Measurements from ENCODE around the gene DEFB121. TPM values are rescaled to one million over a fixed set of nuclear protein-coding genes. Genes with fewer than 3 reads are reported as not detected.

The DEFB121 gene
- total RNA-seq, 1 experiment from 2014 or later, result not detected

DNA sequence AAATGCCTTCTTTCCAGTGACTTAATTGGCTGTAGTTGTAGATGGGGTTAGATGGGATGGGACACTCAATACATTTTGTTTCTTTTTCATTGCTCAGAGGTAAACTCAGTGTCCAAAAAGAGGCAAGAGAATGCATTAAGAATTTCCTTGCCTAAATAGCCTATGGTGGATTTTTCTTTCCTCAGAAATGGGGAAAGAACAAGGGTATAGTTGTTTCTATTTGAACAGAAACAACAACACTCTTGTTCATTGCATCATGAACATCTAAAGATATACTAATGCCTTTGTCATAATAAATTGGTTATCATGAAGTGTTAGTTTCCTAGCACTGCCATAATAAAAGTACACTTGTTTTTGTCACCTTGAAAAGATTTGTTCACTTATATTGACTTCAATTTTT is 19.8 kb upstream of the DEFB121 start:
- H3K79me2 ChIP-seq (ENCODE audit: low read length), result no peaks in the 10 kb centered on the region
- H3K9me2 ChIP-seq (replicated peaks; ENCODE audit: low read length), result no peaks in the 10 kb centered on the region
- CTCF ChIA-PET, result no interaction called here
- no peak for DNase-seq
- H3K4me1 ChIP-seq (ENCODE audit: insufficient read depth, low read length), result no peaks in the 10 kb centered on the region
- intact Hi-C loops (cut with micrococcal nuclease), result no loop called here
- no peak overlapping the region for H2AFZ ChIP-seq (ENCODE audit: low read length)
- H3K36me3 ChIP-seq (ENCODE audit: low read depth, low read length), result no peaks in the 10 kb centered on the region
- no peaks in the 10 kb centered on the region for H3F3A ChIP-seq (ENCODE audit: low read length, unreplicated experiment)
- no peak for ATAC-seq
- no peak overlapping the region for H3K4me2 ChIP-seq (ENCODE audit: low read length)
- peaks cover 23% of the 10 kb centered on the region for H3K27me3 ChIP-seq (ENCODE audit: low read length)
- H3K4me3 ChIP-seq (ENCODE audit: low read length), result no peak overlapping the region
- H3K9me3 ChIP-seq (ENCODE audit: low read length), result no peaks in the 10 kb centered on the region
- POLR2A ChIA-PET (ENCODE audit: unreplicated experiment), result no interaction called here
- no peak for TF ChIP-seq EZH2 (IDR thresholded peaks at IDR 0.05; ENCODE audit: low read length, unreplicated experiment)
- TF ChIP-seq, protein P1, sequence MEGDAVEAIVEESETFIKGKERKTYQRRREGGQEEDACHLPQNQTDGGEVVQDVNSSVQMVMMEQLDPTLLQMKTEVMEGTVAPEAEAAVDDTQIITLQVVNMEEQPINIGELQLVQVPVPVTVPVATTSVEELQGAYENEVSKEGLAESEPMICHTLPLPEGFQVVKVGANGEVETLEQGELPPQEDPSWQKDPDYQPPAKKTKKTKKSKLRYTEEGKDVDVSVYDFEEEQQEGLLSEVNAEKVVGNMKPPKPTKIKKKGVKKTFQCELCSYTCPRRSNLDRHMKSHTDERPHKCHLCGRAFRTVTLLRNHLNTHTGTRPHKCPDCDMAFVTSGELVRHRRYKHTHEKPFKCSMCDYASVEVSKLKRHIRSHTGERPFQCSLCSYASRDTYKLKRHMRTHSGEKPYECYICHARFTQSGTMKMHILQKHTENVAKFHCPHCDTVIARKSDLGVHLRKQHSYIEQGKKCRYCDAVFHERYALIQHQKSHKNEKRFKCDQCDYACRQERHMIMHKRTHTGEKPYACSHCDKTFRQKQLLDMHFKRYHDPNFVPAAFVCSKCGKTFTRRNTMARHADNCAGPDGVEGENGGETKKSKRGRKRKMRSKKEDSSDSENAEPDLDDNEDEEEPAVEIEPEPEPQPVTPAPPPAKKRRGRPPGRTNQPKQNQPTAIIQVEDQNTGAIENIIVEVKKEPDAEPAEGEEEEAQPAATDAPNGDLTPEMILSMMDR (conservative IDR thresholded peaks at IDR 0.05; ENCODE audit: low read depth, low read length), result no peak
- no peak for TF ChIP-seq EZH2phosphoT487 (IDR thresholded peaks at IDR 0.05; ENCODE audit: borderline replicate concordance, low read length)
- BruUV-seq (replicated peaks), result no TSS peak
- H4K20me1 ChIP-seq (ENCODE audit: low read length), result no peaks in the 10 kb centered on the region
- H3K27ac ChIP-seq (ENCODE audit: low read length), result no peak overlapping the region
- H3K9ac ChIP-seq (ENCODE audit: low read length), result no peak overlapping the region

DNA sequence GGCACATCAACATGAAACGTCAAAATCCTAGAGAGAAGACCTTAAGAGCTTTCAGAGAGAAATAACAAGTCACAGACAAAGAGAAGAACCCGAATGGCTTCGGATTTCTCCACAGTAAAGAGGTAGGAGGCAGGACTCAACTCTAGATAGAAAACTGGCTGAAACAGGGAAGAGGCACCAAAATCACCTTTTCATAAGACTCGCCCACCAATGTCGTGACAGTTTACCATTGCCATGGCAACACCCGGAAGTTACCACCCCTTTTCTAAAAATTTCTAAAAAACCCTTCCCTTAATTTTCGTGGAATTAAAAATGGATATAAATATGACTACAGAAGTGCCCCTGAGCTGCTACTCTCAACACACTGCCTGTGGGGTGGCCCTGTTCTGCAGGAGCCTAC is 12.3 kb upstream of the DEFB121 start:
- no peak overlapping the region for H3K9ac ChIP-seq (ENCODE audit: low read length)
- no peaks in the 10 kb centered on the region for H3K36me3 ChIP-seq (ENCODE audit: low read depth, low read length)
- H3K9me2 ChIP-seq (replicated peaks; ENCODE audit: low read length), result no peaks in the 10 kb centered on the region
- no peaks in the 10 kb centered on the region for H3K79me2 ChIP-seq (ENCODE audit: low read length)
- H2AFZ ChIP-seq (ENCODE audit: low read length), result no peak overlapping the region
- ChIA-PET POLR2A (ENCODE audit: unreplicated experiment) (no interaction called here), CTCF (no interaction called here)
- H3K27ac ChIP-seq (ENCODE audit: low read length), result no peak overlapping the region
- intact Hi-C loops (cut with micrococcal nuclease), result no loop called here
- TF ChIP-seq EZH2 (IDR thresholded peaks at IDR 0.05; ENCODE audit: low read length, unreplicated experiment), result no peak
- TF ChIP-seq EZH2phosphoT487 (IDR thresholded peaks at IDR 0.05; ENCODE audit: borderline replicate concordance, low read length), result no peak
- TF ChIP-seq, protein P1 (conservative IDR thresholded peaks at IDR 0.05; ENCODE audit: low read depth, low read length), result no peak
- ATAC-seq (no peak), DNase-seq (no peak)
- H4K20me1 ChIP-seq (ENCODE audit: low read length), result no peaks in the 10 kb centered on the region
- no peak overlapping the region for H3K4me3 ChIP-seq (ENCODE audit: low read length)
- no peaks in the 10 kb centered on the region for H3F3A ChIP-seq (ENCODE audit: low read length, unreplicated experiment)
- H3K27me3 ChIP-seq (ENCODE audit: low read length), result peaks cover 45% of the 10 kb centered on the region
- H3K9me3 ChIP-seq (ENCODE audit: low read length), result no peaks in the 10 kb centered on the region
- BruUV-seq (replicated peaks), result no TSS peak
- H3K4me2 ChIP-seq (ENCODE audit: low read length), result no peak overlapping the region
- no peaks in the 10 kb centered on the region for H3K4me1 ChIP-seq (ENCODE audit: insufficient read depth, low read length)

DNA sequence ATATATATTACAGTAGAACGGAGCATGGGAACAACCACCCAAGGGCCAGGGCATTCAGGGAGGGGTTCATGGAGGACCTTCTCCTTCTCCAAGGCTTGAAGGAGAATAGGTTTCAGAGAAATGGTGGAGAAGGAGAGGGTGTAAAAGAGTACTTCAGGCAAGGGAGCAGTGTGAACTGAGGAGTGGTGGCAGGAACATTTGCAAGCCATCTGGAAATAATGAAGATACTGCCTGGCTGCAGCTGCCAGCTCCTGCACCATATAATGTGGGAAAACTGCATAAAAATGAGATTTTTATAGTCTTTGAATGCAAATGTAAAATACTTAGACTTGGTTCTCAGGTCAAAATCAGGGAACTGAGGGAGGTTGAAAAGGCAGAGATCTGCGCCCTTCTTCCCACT is 9.6 kb upstream of the DEFB121 start:
- POLR2A ChIA-PET (ENCODE audit: unreplicated experiment), result no interaction called here
- no peak for ATAC-seq
- CTCF ChIA-PET, result no interaction called here

More for the DNA sequence above, 9.6 kb upstream of the DEFB121 start:
- Histone ChIP-seq H3F3A (ENCODE audit: low read length, unreplicated experiment) (no peaks in the 10 kb centered on the region), H4K20me1 (ENCODE audit: low read length) (no peaks in the 10 kb centered on the region), H3K79me2 (ENCODE audit: low read length) (no peaks in the 10 kb centered on the region), H3K4me3 (ENCODE audit: low read length) (no peak overlapping the region), H3K27ac (ENCODE audit: low read length) (no peak overlapping the region), H3K4me1 (ENCODE audit: insufficient read depth, low read length) (no peaks in the 10 kb centered on the region), H3K9me3 (ENCODE audit: low read length) (no peaks in the 10 kb centered on the region), H3K4me2 (ENCODE audit: low read length) (no peak overlapping the region), H3K9ac (ENCODE audit: low read length) (no peak overlapping the region), H3K36me3 (ENCODE audit: low read depth, low read length) (no peaks in the 10 kb centered on the region), H3K27me3 (ENCODE audit: low read length) (peaks cover 54% of the 10 kb centered on the region), H3K9me2 (replicated peaks; ENCODE audit: low read length) (no peaks in the 10 kb centered on the region), H2AFZ (ENCODE audit: low read length) (no peak overlapping the region)
- TF ChIP-seq, protein P1 (conservative IDR thresholded peaks at IDR 0.05; ENCODE audit: low read depth, low read length), result no peak
- no peak for TF ChIP-seq EZH2phosphoT487 (IDR thresholded peaks at IDR 0.05; ENCODE audit: borderline replicate concordance, low read length)
- TF ChIP-seq EZH2 (IDR thresholded peaks at IDR 0.05; ENCODE audit: low read length, unreplicated experiment), result no peak
- intact Hi-C loops (cut with micrococcal nuclease), result no loop called here
- no TSS peak for BruUV-seq (replicated peaks)
- no peak for DNase-seq

Data from PC-3 (cell line).